GM21529 (cell line): ENCODE data around the gene GPR18.

Experiments
- ATAC-seq: cut with Tn5 transposase; IDR thresholded peaks from one replicate; pipeline ENCODE4 v1.9.1; 2021; ENCODE audit not compliant: unreplicated experiment

The GPR18 gene

GRCh38 chr13:99258210-99258860 is at the start of gene GPR18:
GPR18 (minus strand) TSS chr13:99258379; CDS start chr13:99255872, 2,507 bp downstream.
- ATAC-seq = peak; percentile 96

- ATAC-seq = peak; percentile 55
Measured at GRCh38 chr13:99307648-99308339, 49.6 kb upstream of the GPR18 start.

GRCh38 chr13:99307247-99307646 is 49.1 kb upstream of the GPR18 start, which contains the start of gene GPR183:
GPR183 (minus strand) TSS chr13:99307399; CDS start chr13:99296145, 11,254 bp downstream.
- peak; percentile 60 for ATAC-seq

GRCh38 chr13:99305566-99305965 is 47.4 kb upstream of the GPR18 start:
- no peak for ATAC-seq

GRCh38 chr13:99305158-99305557 is 47.0 kb upstream of the GPR18 start:
- no peak for ATAC-seq

GRCh38 chr13:99304541-99304940 is 46.4 kb upstream of the GPR18 start:
- no peak for ATAC-seq

- no peak for ATAC-seq
Measured at GRCh38 chr13:99303863-99304521, 45.8 kb upstream of the GPR18 start.

GRCh38 chr13:99302637-99303505 is 44.7 kb upstream of the GPR18 start:
- no peak for ATAC-seq

GRCh38 chr13:99301913-99302636 is 43.9 kb upstream of the GPR18 start:
- ATAC-seq = no peak

- no peak for ATAC-seq
Measured at GRCh38 chr13:99301056-99301838, 43.1 kb upstream of the GPR18 start.

GRCh38 chr13:99299920-99300341 is 41.8 kb upstream of the GPR18 start:
- ATAC-seq = no peak

GRCh38 chr13:99299256-99299919 is 41.2 kb upstream of the GPR18 start:
- no peak for ATAC-seq

- ATAC-seq = no peak
Measured at GRCh38 chr13:99298056-99298455, 39.9 kb upstream of the GPR18 start.

GRCh38 chr13:99297331-99297730 is 39.2 kb upstream of the GPR18 start:
- ATAC-seq = no peak

- peak; percentile 59 for ATAC-seq
Measured at GRCh38 chr13:99296398-99296797, 38.2 kb upstream of the GPR18 start.

GRCh38 chr13:99295488-99296252 is 37.5 kb upstream of the GPR18 start:
- no peak for ATAC-seq

- ATAC-seq = no peak
Measured at GRCh38 chr13:99294958-99295357, 36.8 kb upstream of the GPR18 start.

GRCh38 chr13:99294198-99294597 is 36.0 kb upstream of the GPR18 start:
- no peak for ATAC-seq
